CD4-positive, CD25-positive, alpha-beta regulatory T cell (primary cell): ENCODE results near the gene SYNC. TPM values are rescaled to one million over a fixed set of nuclear protein-coding genes. Genes with fewer than 3 reads are reported as not detected.
A peak's percentile ranks its signal among the peaks of the same experiment; 100 is the strongest.

Source experiments
- ATAC-seq, 2 donors: fragments of 150-1000 bp; cut with Tn5 transposase; one replicate each; pipeline ENCODE4 v1.10.0; 2021; ENCODE audit warnings: low read depth in 2 of 2, moderate number of reproducible peaks in 2 of 2, moderate library complexity in 1 of 2
- DNase-seq, 3 donors: peaks; one replicate each; pipeline versions ENCODE4 v3.0.0 to v3.0.0-alpha.2; 2012 to 2022; ENCODE audit warnings: mixed read lengths in 1 of 3
- H3K27ac ChIP-seq: one replicate; pipeline ENCODE4 v1.7.0; 2013; ENCODE audit warnings: mild to moderate bottlenecking, low read length; ENCODE audit not compliant: insufficient read depth, poor library complexity, severe bottlenecking
- H3K27me3 ChIP-seq: one replicate; pipeline ENCODE4 v1.7.0; 2013; ENCODE audit warnings: low read length; ENCODE audit not compliant: control insufficient read depth, insufficient read depth
- H3K36me3 ChIP-seq: one replicate; pipeline ENCODE4 v1.7.0; 2013; ENCODE audit warnings: mild to moderate bottlenecking, low read length, moderate library complexity; ENCODE audit not compliant: control insufficient read depth, insufficient read depth
- H3K4me1 ChIP-seq: 2 replicates; pipeline ENCODE4 v1.7.0; 2013; ENCODE audit warnings: mild to moderate bottlenecking, low read length; ENCODE audit not compliant: insufficient read depth, control insufficient read depth, poor library complexity, severe bottlenecking
- H3K4me3 ChIP-seq: one replicate; pipeline ENCODE4 v1.7.0; 2013; ENCODE audit warnings: low read depth, mild to moderate bottlenecking, low read length, moderate library complexity
- H3K9me3 ChIP-seq, 2 experiments: 1 replicate in 1 of 2; 2 replicates in 1 of 2; pipeline ENCODE4 v1.7.0; 2013; ENCODE audit warnings: low read length in 2 of 2, mild to moderate bottlenecking in 1 of 2, moderate library complexity in 1 of 2; ENCODE audit not compliant: control insufficient read depth in 2 of 2
- H3K27ac Mint-ChIP-seq, 3 donors: one replicate each; pipeline ENCODE4 v1.8.0; 2020 to 2022; ENCODE audit warnings: mild to moderate bottlenecking in 3 of 3, mixed read lengths in 3 of 3, moderate library complexity in 2 of 3
- H3K27me3 Mint-ChIP-seq: one replicate; pipeline ENCODE4 v1.8.0; 2022; ENCODE audit warnings: mild to moderate bottlenecking, mixed read lengths
- H3K36me3 Mint-ChIP-seq: one replicate; pipeline ENCODE4 v1.8.0; 2020; ENCODE audit warnings: mixed read lengths
- H3K4me1 Mint-ChIP-seq, 4 donors: one replicate each; pipeline ENCODE4 v1.8.0; 2020 to 2022; ENCODE audit warnings: mixed read lengths in 4 of 4, mild to moderate bottlenecking in 1 of 4
- H3K4me3 Mint-ChIP-seq, 4 donors: one replicate each; pipeline ENCODE4 v1.8.0; 2020 to 2022; ENCODE audit warnings: mild to moderate bottlenecking in 4 of 4, mixed read lengths in 4 of 4, moderate library complexity in 3 of 4
- H3K9me3 Mint-ChIP-seq, 7 donors: one replicate each; pipeline ENCODE4 v1.8.0; 2020 to 2022; ENCODE audit warnings: mixed read lengths in 7 of 7, mild to moderate bottlenecking in 3 of 7, moderate library complexity in 2 of 7
- polyA plus RNA-seq, 4 donors: library from polyadenylated mRNA; unstranded; fragments of 300-500 nt; fragmentation: Illumina TruSeq; gene quantifications; one replicate each; pipeline ENCODE4 v1.2.3, GENCODE V29; 2021
- total RNA-seq: library from RNA; stranded (reverse); gene quantifications from one replicate; pipeline ENCODE4 v1.2.3, GENCODE V29; 2022

The SYNC gene
- total RNA-seq (not detected), polyA plus RNA-seq (not detected)

- Mint-ChIP-seq H3K4me1 (peaks cover 0 to 15% (median 2%) of the 10 kb centered on the region in 4 donors), H3K27ac (peak within 1 kb of the TSS in 1 of 3 donors; percentile 18), H3K4me3 (peak within 1 kb of the TSS in 3 of 4 donors; percentile 11 to 59 (median 56)), H3K27me3 (peaks cover 62% of the 10 kb centered on the region), H3K36me3 (no peaks in the 10 kb centered on the region), H3K9me3 (no peaks in the 10 kb centered on the region)
- no peak within 1 kb of the TSS for H3K27ac ChIP-seq
- ATAC-seq, result no peak
- no peaks in the 10 kb centered on the region for H3K9me3 ChIP-seq
- H3K36me3 ChIP-seq, result no peaks in the 10 kb centered on the region
- DNase-seq, result peak in 1 of 3 donors; percentile 29
- peaks cover 9% of the 10 kb centered on the region for H3K4me1 ChIP-seq
- peaks cover 12% of the 10 kb centered on the region for H3K27me3 ChIP-seq
- no peak within 1 kb of the TSS for H3K4me3 ChIP-seq
Measured at GRCh38 chr1:32702599-32703478, at the start of gene SYNC. TSS of gene SYNC (minus strand) at chr1:32702770. CDS start at chr1:32702660, 110 bp downstream.

DNA sequence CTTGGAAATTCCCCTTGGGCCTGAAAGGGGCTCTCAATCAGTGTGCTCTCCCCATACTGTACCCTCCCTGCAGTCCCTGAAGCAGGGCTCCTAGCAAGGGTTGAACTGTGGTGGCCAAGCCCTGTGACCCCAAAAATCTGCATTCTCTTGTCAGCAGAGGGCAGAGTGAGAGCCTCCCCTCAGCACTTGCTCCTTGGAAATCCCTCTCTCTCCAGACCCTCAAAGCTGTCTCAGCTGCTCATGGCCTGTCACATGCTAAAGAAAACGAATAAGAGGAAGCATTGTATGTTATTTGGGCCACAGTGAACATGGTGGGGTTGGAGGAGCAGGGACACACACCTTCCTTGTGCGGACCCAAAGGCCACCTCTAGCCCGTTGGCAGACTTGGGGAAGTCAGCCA lies 47.2 kb upstream of the SYNC start:
- peaks cover 40% of the 10 kb centered on the region for H3K27me3 Mint-ChIP-seq
- H3K9me3 Mint-ChIP-seq, result peaks cover 0 to 2% (median 0%) of the 10 kb centered on the region in 7 donors
- H3K36me3 Mint-ChIP-seq, result no peaks in the 10 kb centered on the region

GRCh38 chr1:32749332-32749731 lies 46.8 kb upstream of the SYNC start:
- DNase-seq, result no peak
- Histone ChIP-seq H3K36me3 (no peaks in the 10 kb centered on the region), H3K27me3 (peaks cover 2% of the 10 kb centered on the region), H3K27ac (no peak overlapping the region), H3K4me3 (no peak overlapping the region), H3K4me1 (peaks cover 12% of the 10 kb centered on the region), H3K9me3 (no peaks in the 10 kb centered on the region)
- Mint-ChIP-seq H3K36me3 (no peaks in the 10 kb centered on the region), H3K27me3 (peaks cover 44% of the 10 kb centered on the region), H3K4me1 (peaks cover 0 to 12% (median 2%) of the 10 kb centered on the region in 4 donors), H3K9me3 (peaks cover 0 to 2% (median 0%) of the 10 kb centered on the region in 7 donors), H3K4me3 (no peak overlapping the region), H3K27ac (no peak overlapping the region)
- ATAC-seq, result no peak

More for the DNA sequence above, 47.2 kb upstream of the SYNC start:
- DNase-seq, result no peak
- Mint-ChIP-seq H3K4me3 (no peak overlapping the region), H3K27ac (no peak overlapping the region), H3K4me1 (peaks cover 0 to 15% (median 5%) of the 10 kb centered on the region in 4 donors)
- no peaks in the 10 kb centered on the region for H3K36me3 ChIP-seq
- peaks cover 2% of the 10 kb centered on the region for H3K27me3 ChIP-seq
- H3K9me3 ChIP-seq, result no peaks in the 10 kb centered on the region
- no peak for ATAC-seq
- no peak overlapping the region for H3K27ac ChIP-seq
- no peak overlapping the region for H3K4me3 ChIP-seq
- H3K4me1 ChIP-seq, result peaks cover 16% of the 10 kb centered on the region

DNA sequence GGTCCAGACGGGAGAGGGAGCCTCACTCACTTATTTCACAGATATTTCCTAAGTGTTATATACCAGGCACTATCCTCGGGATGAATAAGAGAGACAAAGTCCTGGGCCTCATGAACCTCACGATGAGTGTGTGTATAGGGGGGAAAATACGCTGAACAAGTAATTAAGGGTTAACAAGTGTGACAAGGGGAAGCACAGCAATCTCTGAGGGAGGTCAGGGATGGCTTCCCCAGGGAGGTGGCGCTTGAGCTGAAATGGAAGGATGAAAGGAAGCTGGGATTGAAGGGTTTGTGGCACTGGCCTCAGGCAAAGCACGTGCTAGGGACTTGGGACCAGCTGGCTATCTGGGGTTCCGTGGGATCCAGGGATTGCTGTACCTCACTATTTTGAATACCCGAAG lies 46.4 kb upstream of the SYNC start:
- peaks cover 0 to 2% (median 0%) of the 10 kb centered on the region in 7 donors for H3K9me3 Mint-ChIP-seq
- no peak for ATAC-seq

DNA sequence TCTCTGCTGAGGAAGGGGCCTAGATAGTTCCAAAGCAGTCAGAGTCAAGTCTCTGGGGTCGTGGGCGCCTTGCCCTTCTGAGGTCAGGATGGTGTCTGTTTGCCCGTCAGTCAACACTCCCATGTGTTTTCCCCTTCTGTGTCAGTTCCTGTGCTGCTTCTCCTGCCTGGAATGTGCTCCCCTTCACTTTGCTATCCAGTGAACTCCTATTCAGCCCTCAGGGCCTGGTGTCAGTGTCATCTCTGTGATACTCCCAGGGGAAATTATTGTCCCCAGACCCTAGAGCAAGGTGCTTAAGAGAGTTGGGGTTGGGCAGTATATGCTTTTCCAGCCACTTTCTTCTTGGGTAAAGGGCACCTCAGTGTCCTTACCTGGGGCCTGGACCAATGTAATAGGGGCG lies 45.8 kb upstream of the SYNC start:
- H3K36me3 ChIP-seq, result no peaks in the 10 kb centered on the region
- H3K27me3 ChIP-seq, result peaks cover 1% of the 10 kb centered on the region
- H3K9me3 ChIP-seq, result no peaks in the 10 kb centered on the region
- Mint-ChIP-seq H3K27me3 (peaks cover 54% of the 10 kb centered on the region), H3K4me1 (peaks cover 0 to 9% (median 2%) of the 10 kb centered on the region in 4 donors), H3K27ac (peak overlapping the region in 1 of 3 donors; percentile 55), H3K9me3 (peaks cover 0 to 2% (median 0%) of the 10 kb centered on the region in 7 donors), H3K36me3 (no peaks in the 10 kb centered on the region), H3K4me3 (peak overlapping the region in 1 of 4 donors; percentile 19)
- DNase-seq, result no peak
- H3K4me1 ChIP-seq, result peaks cover 4% of the 10 kb centered on the region
- no peak overlapping the region for H3K27ac ChIP-seq
- H3K4me3 ChIP-seq, result no peak overlapping the region
- no peak for ATAC-seq

More for the DNA sequence above, 46.4 kb upstream of the SYNC start:
- Mint-ChIP-seq H3K27me3 (peaks cover 48% of the 10 kb centered on the region), H3K27ac (peak overlapping the region in 1 of 3 donors; percentile 55), H3K4me1 (peaks cover 0 to 10% (median 1%) of the 10 kb centered on the region in 4 donors), H3K36me3 (no peaks in the 10 kb centered on the region), H3K4me3 (peak overlapping the region in 1 of 4 donors; percentile 19)
- Histone ChIP-seq H3K36me3 (no peaks in the 10 kb centered on the region), H3K27ac (no peak overlapping the region), H3K4me3 (no peak overlapping the region), H3K9me3 (no peaks in the 10 kb centered on the region), H3K4me1 (peaks cover 8% of the 10 kb centered on the region), H3K27me3 (no peaks in the 10 kb centered on the region)
- no peak for DNase-seq

DNA sequence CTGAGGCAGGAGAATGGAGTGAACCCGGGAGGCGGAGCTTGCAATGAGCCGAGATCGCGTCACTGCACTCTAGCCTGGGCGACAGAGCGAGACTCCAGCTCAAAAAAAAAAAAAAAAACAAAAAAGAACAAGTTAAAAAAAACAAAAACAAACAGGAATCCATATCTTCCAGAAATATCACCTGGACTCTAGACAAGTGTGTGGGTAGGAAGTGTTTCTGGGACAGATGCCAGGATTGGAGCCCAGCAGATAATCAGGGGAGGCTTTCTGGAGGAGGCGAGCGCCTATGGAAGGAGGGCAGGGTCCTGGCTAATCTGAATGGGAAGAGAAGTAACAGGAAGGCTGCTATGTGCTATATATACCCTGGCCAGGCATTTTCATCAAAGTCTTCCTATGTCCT lies 43.6 kb upstream of the SYNC start:
- peaks cover 0 to 4% (median 1%) of the 10 kb centered on the region in 4 donors for H3K4me1 Mint-ChIP-seq
- H3K4me1 ChIP-seq, result peaks cover 4% of the 10 kb centered on the region
- H3K27me3 Mint-ChIP-seq, result peaks cover 56% of the 10 kb centered on the region
- no peak overlapping the region for H3K27ac Mint-ChIP-seq
- H3K36me3 ChIP-seq, result no peaks in the 10 kb centered on the region
- H3K27ac ChIP-seq, result no peak overlapping the region
- peaks cover 11% of the 10 kb centered on the region for H3K27me3 ChIP-seq
- ATAC-seq (no peak), DNase-seq (no peak)
- no peaks in the 10 kb centered on the region for H3K9me3 ChIP-seq
- peaks cover 0 to 1% (median 0%) of the 10 kb centered on the region in 7 donors for H3K9me3 Mint-ChIP-seq
- H3K4me3 Mint-ChIP-seq, result no peak overlapping the region
- H3K4me3 ChIP-seq, result no peak overlapping the region
- no peaks in the 10 kb centered on the region for H3K36me3 Mint-ChIP-seq

DNA sequence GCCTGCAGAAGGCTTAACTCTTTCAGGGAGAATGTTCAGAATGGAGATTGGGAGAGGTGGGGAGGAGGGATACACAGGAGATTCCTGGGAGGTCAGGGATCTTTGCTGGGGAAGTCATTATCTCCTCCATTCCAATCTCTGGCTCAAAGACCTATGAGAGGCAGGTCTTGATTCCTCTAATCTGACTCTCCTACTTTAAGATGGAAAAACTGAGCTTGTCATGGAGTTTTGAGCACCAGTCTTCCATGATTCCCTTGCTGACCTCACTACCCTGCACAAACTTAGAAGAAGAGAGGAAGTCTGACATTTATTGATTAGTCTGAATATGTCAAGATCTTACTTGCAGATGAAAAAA lies 41.5 kb upstream of the SYNC start:
- H3K27me3 ChIP-seq, result peaks cover 17% of the 10 kb centered on the region
- Mint-ChIP-seq H3K9me3 (peaks cover 0 to 1% (median 0%) of the 10 kb centered on the region in 7 donors), H3K4me3 (no peak overlapping the region), H3K27me3 (peaks cover 59% of the 10 kb centered on the region), H3K4me1 (peaks cover 0 to 5% (median 2%) of the 10 kb centered on the region in 4 donors), H3K36me3 (no peaks in the 10 kb centered on the region), H3K27ac (no peak overlapping the region)
- no peaks in the 10 kb centered on the region for H3K36me3 ChIP-seq
- no peaks in the 10 kb centered on the region for H3K9me3 ChIP-seq
- no peak for DNase-seq
- no peak overlapping the region for H3K27ac ChIP-seq
- ATAC-seq, result no peak
- peaks cover 4% of the 10 kb centered on the region for H3K4me1 ChIP-seq
- H3K4me3 ChIP-seq, result no peak overlapping the region
